ENCODE results near the gene LCAT. TPM values are rescaled to one million over a fixed set of nuclear protein-coding genes. Genes with fewer than 3 reads are reported as not detected.

The LCAT gene, protein sequence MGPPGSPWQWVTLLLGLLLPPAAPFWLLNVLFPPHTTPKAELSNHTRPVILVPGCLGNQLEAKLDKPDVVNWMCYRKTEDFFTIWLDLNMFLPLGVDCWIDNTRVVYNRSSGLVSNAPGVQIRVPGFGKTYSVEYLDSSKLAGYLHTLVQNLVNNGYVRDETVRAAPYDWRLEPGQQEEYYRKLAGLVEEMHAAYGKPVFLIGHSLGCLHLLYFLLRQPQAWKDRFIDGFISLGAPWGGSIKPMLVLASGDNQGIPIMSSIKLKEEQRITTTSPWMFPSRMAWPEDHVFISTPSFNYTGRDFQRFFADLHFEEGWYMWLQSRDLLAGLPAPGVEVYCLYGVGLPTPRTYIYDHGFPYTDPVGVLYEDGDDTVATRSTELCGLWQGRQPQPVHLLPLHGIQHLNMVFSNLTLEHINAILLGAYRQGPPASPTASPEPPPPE
- total RNA-seq: 3.7 and 4.5 TPM in 2 replicates

DNA sequence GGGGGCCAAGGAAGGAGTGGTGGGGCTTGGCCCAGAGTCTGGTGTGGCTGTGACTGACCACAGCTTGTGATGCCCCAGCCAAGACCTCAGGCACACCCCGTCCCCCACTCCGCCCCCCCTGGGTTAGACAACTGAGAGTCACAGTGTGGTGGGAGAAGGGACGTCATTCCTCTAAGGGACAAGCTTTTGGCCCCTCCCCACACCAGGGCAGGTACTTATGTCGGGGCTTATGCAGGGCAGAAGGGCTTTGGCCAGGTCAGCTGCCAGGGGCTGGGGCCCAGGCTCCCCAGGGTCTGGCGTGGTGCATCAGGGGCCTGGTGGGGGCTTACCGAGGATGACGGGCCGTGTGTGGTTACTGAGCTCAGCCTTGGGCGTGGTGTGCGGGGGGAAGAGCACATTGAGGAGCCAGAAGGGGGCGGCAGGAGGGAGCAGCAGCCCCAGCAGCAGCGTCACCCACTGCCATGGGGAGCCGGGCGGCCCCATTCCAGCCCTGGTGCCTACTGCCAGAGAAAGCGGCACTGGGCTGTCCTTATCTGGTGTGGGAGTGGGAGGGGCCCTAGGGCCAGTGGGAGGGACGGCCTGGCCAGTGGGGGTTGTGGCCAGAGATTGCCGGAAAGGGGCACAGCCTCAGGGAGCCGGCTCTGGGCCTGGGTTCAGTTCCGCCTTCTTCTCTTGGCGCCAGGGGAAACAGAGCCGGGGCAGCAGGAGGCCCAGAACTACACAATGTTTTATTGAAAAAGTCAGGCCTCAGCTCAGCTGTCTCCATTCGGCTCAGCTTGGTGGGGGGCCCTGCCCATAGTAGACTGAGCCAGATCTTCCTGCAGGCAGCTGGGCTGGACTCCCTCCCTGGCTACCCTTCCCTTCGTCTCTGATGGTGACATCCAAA lies at the start of gene LCAT:
Gene LCAT, minus strand, starts transcription at position 502 of the 886 bp plus-strand sequence. Its CDS starts 19 bp downstream, at position 483.

GRCh38 chr16:67979955-67980678 lies 36.2 kb upstream of the LCAT start, which contains the start of gene DPEP3:
DPEP3 (minus strand) TSS chr16:67980499; CDS start chr16:67980380, 119 bp downstream.

DNA sequence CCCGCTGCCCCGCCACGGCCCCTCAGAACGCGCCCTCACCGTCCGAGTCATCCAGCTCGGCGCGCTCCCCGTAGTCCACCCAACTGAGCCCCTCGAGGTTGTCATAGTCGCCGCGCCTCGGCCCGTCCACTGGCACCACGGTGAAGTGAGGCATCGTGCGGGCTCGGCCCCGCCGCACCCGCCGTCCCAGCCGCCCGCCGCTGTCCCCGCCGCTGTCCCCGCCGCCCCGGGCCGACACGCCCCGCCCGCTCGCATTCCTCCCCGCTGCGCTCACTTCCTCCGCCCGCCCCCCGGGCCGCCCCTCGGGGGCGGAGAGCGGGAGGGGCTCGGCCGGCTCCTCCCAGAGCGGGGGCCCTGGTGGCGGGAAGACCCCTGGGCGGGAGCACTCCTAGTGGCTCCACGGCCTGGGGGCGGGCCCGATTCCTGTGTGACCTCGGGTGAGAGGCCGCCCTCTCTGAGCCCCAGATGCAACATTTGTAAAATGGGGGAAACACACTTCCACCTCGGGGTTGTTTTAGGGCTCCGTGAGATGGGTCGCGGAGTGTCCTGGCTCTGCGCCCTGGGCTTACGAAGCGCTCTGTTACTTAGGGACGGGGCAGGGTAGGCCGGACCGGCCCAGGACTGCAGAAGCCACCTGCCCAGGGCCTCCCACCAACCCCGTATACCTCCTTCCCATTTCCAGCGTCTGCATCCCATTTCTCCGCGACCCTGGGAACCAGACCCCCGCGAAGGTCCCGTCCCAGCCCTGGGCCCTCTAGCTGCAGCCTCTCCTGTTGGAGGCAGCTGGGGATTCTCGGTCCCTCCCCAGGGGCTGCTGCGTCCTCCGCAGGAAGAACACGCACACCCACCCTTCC lies 24.7 kb upstream of the LCAT start, which contains the start of gene SLC12A4:
Gene SLC12A4, minus strand, starts transcription at position 238 of the 854 bp plus-strand sequence. Its CDS starts 84 bp downstream, at position 154.

DNA sequence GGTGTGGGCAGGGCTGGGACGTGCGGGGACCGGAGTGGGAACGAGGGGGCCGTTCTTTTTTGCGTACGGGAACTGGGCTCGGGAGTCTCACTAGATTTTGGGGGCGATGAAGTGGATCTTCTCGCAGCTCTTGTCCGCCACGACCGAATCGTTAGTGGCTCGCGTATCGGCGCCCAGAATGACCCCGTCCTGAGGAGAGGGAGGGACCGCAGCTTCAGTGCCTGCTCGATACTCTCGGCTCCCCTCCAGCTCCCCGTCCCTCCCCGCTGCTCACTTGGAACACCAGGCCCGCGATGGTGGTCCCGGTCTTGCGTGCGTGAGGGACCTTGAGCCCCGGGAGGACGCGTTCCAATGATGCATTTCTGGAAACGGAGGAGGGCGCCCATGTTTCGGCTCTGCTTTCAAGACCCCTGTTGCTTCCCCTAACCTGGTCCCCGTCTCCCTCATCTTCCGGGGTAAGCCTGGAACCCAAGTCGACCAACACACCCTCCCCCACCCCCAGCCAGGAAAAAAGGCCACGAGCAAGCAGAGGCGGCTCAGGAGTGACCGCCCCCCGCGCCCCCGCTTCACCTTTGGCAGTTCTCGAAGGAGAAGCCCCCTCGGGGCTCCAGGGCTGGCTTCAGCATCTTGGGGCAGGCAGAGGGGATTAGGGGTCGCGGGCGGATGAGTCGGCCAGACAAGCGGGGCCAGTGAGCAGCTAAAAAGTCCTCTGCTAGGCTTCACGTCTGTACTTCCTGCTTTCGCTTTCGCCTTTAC lies 7.6 kb downstream of the LCAT start, which contains the start of gene PSMB10:
Gene PSMB10, minus strand, starts transcription at position 727 of the 756 bp plus-strand sequence. Its CDS starts 101 bp downstream, at position 626.

GRCh38 chr16:67931712-67932461 lies 12.0 kb downstream of the LCAT start, which contains the start of gene CTRL:
CTRL (minus strand) TSS chr16:67931862; CDS start chr16:67931852, 10 bp downstream.

DNA sequence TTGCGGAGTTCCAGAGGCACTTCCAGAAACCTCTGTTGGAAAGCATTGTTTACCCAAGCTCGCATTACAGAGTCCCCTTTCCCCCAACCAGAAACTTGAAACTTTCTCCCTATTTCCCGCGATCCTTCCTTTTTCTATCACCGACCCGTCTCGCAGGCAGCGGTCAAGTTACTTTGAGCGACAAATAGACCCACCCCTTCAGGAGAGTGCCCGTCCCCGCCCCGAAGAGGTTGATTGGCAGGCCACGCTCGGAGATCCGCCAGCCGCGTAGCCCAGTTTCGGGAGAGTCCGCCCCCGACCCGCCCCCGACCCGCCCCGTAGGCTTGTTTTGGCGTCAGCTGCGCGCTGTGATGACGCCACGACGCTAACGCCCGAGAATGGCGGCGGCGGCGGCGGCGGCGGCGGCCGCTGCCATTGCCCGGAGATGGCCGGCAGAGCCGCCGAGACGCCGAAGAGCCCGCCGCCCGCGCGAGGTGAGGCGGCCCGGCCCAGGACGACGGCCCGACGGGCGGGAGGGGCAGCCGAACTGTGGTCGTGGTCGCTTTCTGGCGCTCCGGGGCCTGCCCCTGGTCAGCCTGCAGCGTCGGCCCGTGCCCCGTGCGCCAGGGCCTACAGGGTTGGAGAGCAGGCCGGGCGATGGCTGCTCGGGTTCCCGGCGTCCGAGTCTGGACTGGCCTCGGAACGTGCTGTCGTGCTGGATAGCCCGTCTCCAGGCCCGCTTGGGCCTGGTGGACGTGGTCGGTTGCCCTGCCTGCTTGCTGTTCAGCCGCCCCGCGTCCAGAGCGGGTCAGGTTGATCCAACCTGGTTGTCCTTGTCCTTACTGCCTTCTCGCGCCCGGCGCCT lies 50.8 kb downstream of the LCAT start, which contains the start of gene PSKH1:
Gene PSKH1, plus strand, starts transcription at position 356 of the 844 bp plus-strand sequence. CDS start 15,496 bp downstream, outside the sequence.

Other genes starting within 250 kb of the LCAT start
- gene GFOD2, start 224.8 kb downstream of the LCAT start, total RNA-seq: 19.6 TPM in 2 replicates
- 8.6 and 10.3 TPM in 2 replicates for gene RANBP10, start 137.6 kb downstream of the LCAT start, total RNA-seq
- 0.13 and 0.20 TPM in 2 replicates for gene TSNAXIP1, start 137.2 kb downstream of the LCAT start, total RNA-seq
- gene THAP11, start 101.8 kb downstream of the LCAT start, total RNA-seq: 35.4 and 40.7 TPM in 2 replicates
- gene NUTF2, start 97.2 kb downstream of the LCAT start, total RNA-seq: 158 and 170 TPM in 2 replicates
- gene CENPT, start 96.4 kb downstream of the LCAT start, total RNA-seq: 29.4 and 31.6 TPM in 2 replicates
- gene EDC4, start 71.1 kb downstream of the LCAT start, total RNA-seq: 50.1 and 74.3 TPM in 2 replicates
- 0.69 TPM in 1 of 2 replicates, not detected in the other for gene NRN1L, start 59.2 kb downstream of the LCAT start, total RNA-seq
- gene PSKH1, start 50.9 kb downstream of the LCAT start, total RNA-seq: 8.3 and 10.8 TPM in 2 replicates
- 0.84 and 0.87 TPM in 2 replicates for gene CTRL, start 12.3 kb downstream of the LCAT start, total RNA-seq
- 73.8 and 78.3 TPM in 2 replicates for gene PSMB10, start 7.3 kb downstream of the LCAT start, total RNA-seq
- 34.7 and 40.2 TPM in 2 replicates for gene SLC12A4, start 24.5 kb upstream of the LCAT start, total RNA-seq
- not detected in 2 replicates for gene DPEP3, start 36.4 kb upstream of the LCAT start, total RNA-seq
- 0.05 TPM in 1 of 2 replicates, not detected in the other for gene DPEP2, start 55.4 kb upstream of the LCAT start, total RNA-seq
- not detected in 2 replicates for gene DPEP2NB, start 71.8 kb upstream of the LCAT start, total RNA-seq
- gene DDX28, start 79.1 kb upstream of the LCAT start, total RNA-seq: 5.3 and 8.1 TPM in 2 replicates
- 16.5 and 19.5 TPM in 2 replicates for gene DUS2, start 79.2 kb upstream of the LCAT start, total RNA-seq
- gene NFATC3, start 141.2 kb upstream of the LCAT start, total RNA-seq: 21.0 and 22.1 TPM in 2 replicates

Measured in mammary microvascular endothelial cell (primary cell).